GM10266 (cell line): ENCODE measurements around the gene SHC3.

Experiments
- DNase-seq: peaks from one replicate; pipeline ENCODE4 v3.0.0; 2012; ENCODE audit errors: extremely low spot score
- CTCF ChIP-seq: IDR thresholded peaks from 2 replicates; pipeline ENCODE4 v1.5.1; 2012; ENCODE audit warnings: mild to moderate bottlenecking, low read depth; ENCODE audit not compliant: control insufficient read depth, insufficient read depth; ENCODE audit errors: missing control alignments

SHC3 gene

GRCh38 chr9:89005323-89005722 lies 173.3 kb downstream of the SHC3 start:
- DNase-seq = no peak

GRCh38 chr9:89002987-89003386 lies 175.6 kb downstream of the SHC3 start:
- no peak for DNase-seq
- TF ChIP-seq CTCF = no peak

More at GRCh38 chr9:89005323-89005722, 173.3 kb downstream of the SHC3 start:
- TF ChIP-seq CTCF = no peak

- no peak for DNase-seq
- no peak for TF ChIP-seq CTCF
These were observed 176.6 kb downstream of the SHC3 start for GRCh38 chr9:89001917-89002540.

- peak; percentile 72 for DNase-seq
- TF ChIP-seq CTCF = peak; percentile 70
These were observed 177.4 kb downstream of the SHC3 start for GRCh38 chr9:89000973-89001916.

- no peak for DNase-seq
- TF ChIP-seq CTCF = no peak
These were observed 178.2 kb downstream of the SHC3 start for GRCh38 chr9:89000371-89000781.

- DNase-seq = no peak
- no peak for TF ChIP-seq CTCF
These were observed 179.7 kb downstream of the SHC3 start for GRCh38 chr9:88998911-88999310.

GRCh38 chr9:88998503-88998902 lies 180.1 kb downstream of the SHC3 start:
- no peak for DNase-seq
- TF ChIP-seq CTCF = no peak
